HTR-8/SVneo (cell line): ENCODE data around the gene ZNF444.

Experiments
- DNase-seq: peaks from one replicate; pipeline ENCODE4 v3.0.0; 2011; ENCODE audit warnings: low spot score, mixed read lengths; ENCODE audit not compliant: insufficient read length
- FAIRE-seq: peaks from 2 replicates; lab custom pipeline; 2011; peaks lifted over from hg19 to GRCh38; lab: Jason Lieb, UNC

Gene ZNF444

GRCh38 chr19:56106397-56106849 lies 34.7 kb upstream of the ZNF444 start:
- FAIRE-seq, result no peak
- no peak for DNase-seq

GRCh38 chr19:56106993-56107392 lies 34.1 kb upstream of the ZNF444 start:
- DNase-seq (no peak), FAIRE-seq (no peak)

- no peak for FAIRE-seq
- no peak for DNase-seq
Observed at GRCh38 chr19:56107626-56108351, 33.3 kb upstream of the ZNF444 start.

GRCh38 chr19:56108447-56109195 lies 32.5 kb upstream of the ZNF444 start:
- no peak for DNase-seq
- no peak for FAIRE-seq

GRCh38 chr19:56109226-56109625 lies 31.9 kb upstream of the ZNF444 start:
- FAIRE-seq, result no peak
- no peak for DNase-seq

GRCh38 chr19:56110515-56111448 lies 30.3 kb upstream of the ZNF444 start:
- DNase-seq (no peak), FAIRE-seq (no peak)

GRCh38 chr19:56111601-56112312 lies 29.3 kb upstream of the ZNF444 start:
- DNase-seq (no peak), FAIRE-seq (no peak)

- DNase-seq (no peak), FAIRE-seq (no peak)
Observed at GRCh38 chr19:56112313-56112709, 28.8 kb upstream of the ZNF444 start.

GRCh38 chr19:56113074-56113632 lies 27.9 kb upstream of the ZNF444 start:
- DNase-seq (no peak), FAIRE-seq (peak; percentile 66)

- DNase-seq (no peak), FAIRE-seq (no peak)
Observed at GRCh38 chr19:56114051-56114777, 26.9 kb upstream of the ZNF444 start.

GRCh38 chr19:56114778-56115110 lies 26.3 kb upstream of the ZNF444 start:
- no peak for DNase-seq
- FAIRE-seq, result no peak

GRCh38 chr19:56115490-56115889 lies 25.6 kb upstream of the ZNF444 start:
- no peak for FAIRE-seq

GRCh38 chr19:56116606-56117005 lies 24.5 kb upstream of the ZNF444 start:
- FAIRE-seq, result no peak

More at GRCh38 chr19:56115490-56115889, 25.6 kb upstream of the ZNF444 start:
- no peak for DNase-seq

GRCh38 chr19:56117376-56117884 lies 23.7 kb upstream of the ZNF444 start:
- FAIRE-seq (no peak), DNase-seq (no peak)

More at GRCh38 chr19:56116606-56117005, 24.5 kb upstream of the ZNF444 start:
- no peak for DNase-seq

GRCh38 chr19:56117889-56118288 lies 23.2 kb upstream of the ZNF444 start:
- no peak for DNase-seq
- FAIRE-seq, result no peak

- no peak for DNase-seq
- FAIRE-seq, result no peak
Observed at GRCh38 chr19:56118666-56119581, 22.2 kb upstream of the ZNF444 start.

- no peak for FAIRE-seq
Observed at GRCh38 chr19:56119582-56119978, 21.5 kb upstream of the ZNF444 start.

GRCh38 chr19:56120002-56120370 lies 21.1 kb upstream of the ZNF444 start:
- FAIRE-seq, result no peak
- no peak for DNase-seq

More at GRCh38 chr19:56119582-56119978, 21.5 kb upstream of the ZNF444 start:
- no peak for DNase-seq
